Gastroesophageal sphincter (tissue), 3 donors: ENCODE data around the gene MYO19.

ENCODE experiments used
- EP300 ChIP-seq: sonication (generic); formaldehyde crosslinking; IDR thresholded peaks from one replicate; pipeline ENCODE4 v1.6.1; 2017; ENCODE audit warnings: antibody characterized with exemption, mild to moderate bottlenecking
- POLR2A ChIP-seq, 2 donors: fragments of 450-650 bp; IDR thresholded peaks; one replicate each; pipeline ENCODE4 v1.6.1; 2017; ENCODE audit warnings: antibody characterized with exemption in 2 of 2, mild to moderate bottlenecking in 2 of 2, moderate library complexity in 1 of 2
- TF ChIP-seq, protein P1 (sequence below), 4 experiments: fragments of 200-600 bp in 2 of 4; fragments of 450-650 bp in 2 of 4; sonication (generic) in 1 of 4; IDR thresholded peaks; one replicate each; pipeline ENCODE4 v1.5.1; 2017 to 2019; ENCODE audit warnings: antibody characterized with exemption in 4 of 4, mild to moderate bottlenecking in 2 of 4, moderate library complexity in 2 of 4

- TF ChIP-seq, protein P1, sequence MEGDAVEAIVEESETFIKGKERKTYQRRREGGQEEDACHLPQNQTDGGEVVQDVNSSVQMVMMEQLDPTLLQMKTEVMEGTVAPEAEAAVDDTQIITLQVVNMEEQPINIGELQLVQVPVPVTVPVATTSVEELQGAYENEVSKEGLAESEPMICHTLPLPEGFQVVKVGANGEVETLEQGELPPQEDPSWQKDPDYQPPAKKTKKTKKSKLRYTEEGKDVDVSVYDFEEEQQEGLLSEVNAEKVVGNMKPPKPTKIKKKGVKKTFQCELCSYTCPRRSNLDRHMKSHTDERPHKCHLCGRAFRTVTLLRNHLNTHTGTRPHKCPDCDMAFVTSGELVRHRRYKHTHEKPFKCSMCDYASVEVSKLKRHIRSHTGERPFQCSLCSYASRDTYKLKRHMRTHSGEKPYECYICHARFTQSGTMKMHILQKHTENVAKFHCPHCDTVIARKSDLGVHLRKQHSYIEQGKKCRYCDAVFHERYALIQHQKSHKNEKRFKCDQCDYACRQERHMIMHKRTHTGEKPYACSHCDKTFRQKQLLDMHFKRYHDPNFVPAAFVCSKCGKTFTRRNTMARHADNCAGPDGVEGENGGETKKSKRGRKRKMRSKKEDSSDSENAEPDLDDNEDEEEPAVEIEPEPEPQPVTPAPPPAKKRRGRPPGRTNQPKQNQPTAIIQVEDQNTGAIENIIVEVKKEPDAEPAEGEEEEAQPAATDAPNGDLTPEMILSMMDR (IDR thresholded peaks at IDR 0.05), result no peak
- TF ChIP-seq EP300 (no peak), POLR2A (IDR thresholded peaks at IDR 0.05) (no peak)
Observed at GRCh38 chr17:36459045-36459444, 75.6 kb downstream of the MYO19 start.
